GM12872 (cell line): ENCODE results near the gene ZBTB18.

Source experiments
- CTCF ChIP-seq: IDR thresholded peaks from 3 replicates; pipeline ENCODE4 v1.5.1; 2011; ENCODE audit warnings: low read depth, mild to moderate bottlenecking, low read length, moderate library complexity; ENCODE audit not compliant: insufficient read depth

The ZBTB18 gene

GRCh38 chr1:244075247-244075722, 24.2 kb downstream of the ZBTB18 start:
- TF ChIP-seq CTCF = no peak

- TF ChIP-seq CTCF = no peak
Observed at GRCh38 chr1:244076740-244077139, 25.7 kb downstream of the ZBTB18 start.

- TF ChIP-seq CTCF = no peak
Observed at GRCh38 chr1:244077473-244078220, 26.6 kb downstream of the ZBTB18 start.

- TF ChIP-seq CTCF = no peak
Observed at GRCh38 chr1:244080343-244080929, 29.4 kb downstream of the ZBTB18 start.

- no peak for TF ChIP-seq CTCF
Observed at GRCh38 chr1:244082969-244083368, 31.9 kb downstream of the ZBTB18 start.

GRCh38 chr1:244083383-244083943, 32.4 kb downstream of the ZBTB18 start:
- TF ChIP-seq CTCF = no peak

- no peak for TF ChIP-seq CTCF
Observed at GRCh38 chr1:244084763-244085162, 33.7 kb downstream of the ZBTB18 start.
